Measurements from ENCODE around the gene FBXW8.

The FBXW8 gene

DNA sequence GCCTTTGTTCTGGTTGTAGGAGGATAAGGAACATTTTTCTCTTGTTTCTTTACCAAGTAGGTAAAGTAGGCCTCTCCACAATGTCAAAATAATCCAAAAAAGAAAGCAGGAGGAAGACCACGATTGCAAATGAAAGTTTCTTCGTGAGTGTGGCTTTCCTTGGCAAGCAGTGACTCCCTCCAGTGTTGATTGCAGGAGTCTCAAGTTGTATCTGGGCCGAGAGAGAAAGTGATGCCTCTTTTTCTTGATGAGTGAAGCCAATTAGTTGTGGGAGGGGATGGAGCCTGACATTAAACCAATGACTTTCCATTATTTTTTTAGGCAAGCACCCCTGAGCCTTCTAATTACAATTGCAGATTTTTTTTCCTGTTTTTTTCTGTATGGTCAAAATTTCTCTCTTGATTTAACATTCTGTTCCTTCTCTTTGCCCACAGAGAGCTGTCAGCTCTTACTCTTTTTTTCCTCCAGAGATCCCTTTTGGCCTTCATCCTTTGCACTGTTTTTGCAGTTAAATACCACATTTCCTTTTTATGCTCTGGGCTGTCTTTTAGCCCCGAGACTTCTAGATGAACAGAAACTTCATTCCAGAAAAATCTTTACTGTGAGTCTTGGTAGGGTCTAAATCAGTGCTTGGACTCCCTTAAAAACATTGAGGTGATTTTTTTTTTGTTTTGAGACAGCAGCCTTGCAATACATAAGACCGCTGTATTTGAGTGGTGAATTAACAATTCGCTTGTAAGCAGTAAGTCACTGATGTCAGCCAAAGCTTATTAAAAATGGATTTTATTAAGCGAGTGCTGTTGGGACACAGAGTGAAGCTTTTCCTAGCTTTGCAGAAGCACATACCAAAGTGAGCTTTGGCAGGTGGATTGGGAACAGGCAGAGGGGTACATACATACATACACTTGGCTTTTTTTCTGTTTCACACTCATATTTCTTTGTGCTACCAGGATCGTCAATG is 15.8 kb downstream of the FBXW8 start:
- no peak for DNase-seq

DNA sequence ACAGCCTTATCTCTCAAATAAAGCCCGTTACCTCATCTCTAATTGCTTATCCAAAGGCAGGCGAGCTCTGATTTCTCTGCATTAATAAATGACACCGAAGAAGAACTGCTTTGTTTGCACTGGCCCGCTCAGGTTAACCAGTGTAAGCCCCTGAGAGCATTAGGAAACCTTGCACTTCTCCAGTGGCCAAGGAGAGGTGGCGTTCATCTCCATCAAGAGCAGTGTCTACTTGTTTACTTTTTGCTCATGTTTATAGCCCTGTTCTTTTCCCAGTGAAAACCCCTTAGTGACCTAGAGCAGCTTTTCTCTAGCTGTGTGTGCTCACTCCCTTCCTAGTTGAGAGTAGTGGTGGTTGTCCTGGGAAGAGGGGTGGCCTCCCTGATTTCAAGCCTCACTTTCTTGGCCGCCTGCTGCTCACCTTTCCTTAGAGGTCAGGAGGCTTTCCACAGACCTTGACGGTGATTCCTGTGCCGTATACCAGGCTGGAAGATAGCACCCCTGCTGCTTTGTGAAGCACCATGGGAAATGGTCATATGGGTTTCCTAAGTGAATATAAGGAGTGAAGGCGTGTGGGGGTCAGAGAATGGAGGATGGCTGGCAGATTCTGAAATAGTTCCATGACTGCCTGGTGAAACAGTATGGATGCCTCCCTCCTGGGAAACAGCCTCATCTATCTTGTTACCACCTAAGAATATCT is 16.6 kb downstream of the FBXW8 start:
- DNase-seq: peak; percentile 65

DNA sequence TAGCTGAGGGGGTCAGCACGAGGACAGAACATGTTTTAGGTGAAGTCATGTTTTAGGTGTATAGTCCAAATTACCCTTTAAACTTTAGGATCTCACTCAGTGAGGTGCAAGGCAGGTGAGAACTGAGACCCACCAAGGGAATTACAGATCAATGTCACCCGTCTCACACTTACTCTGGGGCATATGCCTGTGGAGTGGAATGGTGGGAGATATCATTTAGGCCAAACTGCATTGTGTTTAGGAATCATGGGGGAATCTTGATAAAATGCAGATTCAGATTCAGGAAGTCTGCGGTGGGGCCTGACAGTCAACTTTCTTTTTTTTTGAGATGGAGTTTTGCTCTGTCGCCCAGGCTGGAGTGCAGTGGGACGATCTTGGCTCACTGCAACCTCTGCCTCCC is 17.8 kb downstream of the FBXW8 start:
- DNase-seq: no peak

DNA sequence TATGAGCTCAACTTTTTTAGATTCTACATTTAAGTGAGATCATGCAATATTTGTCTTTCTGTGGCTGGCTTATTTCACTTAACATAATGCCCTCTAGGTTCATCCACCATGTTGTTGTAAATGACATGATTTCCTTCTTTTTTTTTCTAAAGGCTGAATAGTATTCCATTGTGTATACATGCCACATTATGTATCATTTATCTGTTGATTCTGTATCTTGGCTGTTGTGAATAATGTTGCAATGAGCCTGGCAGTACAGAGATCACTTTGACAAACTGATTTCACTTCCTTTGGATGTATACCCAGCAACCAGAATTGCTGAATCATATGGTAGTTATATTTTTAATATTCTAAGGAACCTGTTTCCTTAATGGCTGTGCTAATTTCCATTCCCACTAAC is 19.1 kb downstream of the FBXW8 start:
- no peak for DNase-seq

DNA sequence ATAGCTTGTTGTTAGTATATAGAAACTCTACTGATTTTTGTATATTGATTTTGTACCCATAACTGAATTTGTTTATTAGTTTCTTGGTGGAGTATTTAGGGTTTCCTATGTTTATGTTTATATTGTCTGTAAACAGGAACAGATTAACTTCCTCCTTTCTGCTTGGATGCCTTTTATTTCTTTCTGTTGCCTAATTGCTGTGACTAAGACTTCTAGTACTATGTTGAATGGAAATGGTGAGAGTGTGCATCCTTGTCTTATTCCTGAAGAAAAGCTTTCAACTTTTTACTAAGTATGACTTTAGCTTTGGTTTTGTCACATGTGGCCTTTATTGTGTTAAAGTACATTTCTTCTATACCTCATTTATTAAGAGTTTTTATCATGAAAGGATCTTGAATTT is 20.9 kb downstream of the FBXW8 start:
- no peak for DNase-seq

DNA sequence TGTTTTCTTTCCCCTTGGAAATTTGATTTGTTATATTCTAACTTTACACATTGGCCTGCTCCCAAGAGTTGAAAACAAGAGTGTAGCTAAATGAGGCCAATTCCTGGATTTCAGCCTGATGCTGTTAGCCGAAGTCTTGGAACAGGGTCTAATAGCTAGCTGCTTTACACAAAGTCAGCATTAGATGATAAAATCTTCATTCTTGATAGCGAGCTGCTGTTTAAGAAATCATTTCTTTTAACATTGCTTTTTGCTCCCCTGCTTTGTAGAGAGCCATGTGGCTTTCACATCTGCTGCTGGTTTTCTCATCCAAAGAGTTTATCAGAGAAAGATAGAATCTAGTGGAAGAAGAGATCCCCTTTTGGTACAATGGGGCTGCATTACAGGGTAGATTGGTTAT is 22.3 kb downstream of the FBXW8 start:
- no peak for DNase-seq

DNA sequence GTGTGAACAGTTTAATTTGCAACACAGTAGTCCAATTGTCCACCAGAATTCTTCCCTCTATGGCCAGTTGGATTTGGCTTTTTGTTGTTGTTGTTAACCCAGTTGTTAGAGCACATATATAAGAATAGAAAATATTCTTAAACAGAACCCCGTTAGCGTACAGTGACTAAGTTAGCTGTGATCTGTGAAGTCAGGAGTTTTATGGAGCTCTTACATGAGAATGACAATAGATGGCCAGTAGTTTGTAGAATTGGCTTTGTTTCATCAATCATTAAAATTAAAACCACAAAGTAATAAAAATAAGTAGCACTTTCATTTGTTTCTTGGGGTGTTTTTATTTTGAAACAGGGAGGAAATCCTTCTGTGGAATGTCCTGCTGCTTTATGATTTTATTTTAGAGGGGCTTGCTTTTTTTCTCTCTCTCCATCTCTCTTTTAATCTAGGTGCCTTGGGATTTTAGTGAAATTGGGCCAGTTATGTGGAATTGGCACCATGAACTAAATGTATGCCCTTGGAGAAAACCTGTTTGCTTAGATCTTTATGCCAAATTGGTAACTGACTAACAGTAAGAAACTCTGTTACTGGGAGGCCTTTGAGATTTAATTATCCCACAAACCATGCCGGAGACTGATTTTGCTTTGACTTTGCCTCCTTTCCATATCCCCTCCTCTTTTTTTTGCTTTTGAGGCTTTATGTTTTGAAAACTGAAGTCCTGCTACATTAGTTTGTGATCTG is 22.9 kb downstream of the FBXW8 start:
- no peak for DNase-seq

DNA sequence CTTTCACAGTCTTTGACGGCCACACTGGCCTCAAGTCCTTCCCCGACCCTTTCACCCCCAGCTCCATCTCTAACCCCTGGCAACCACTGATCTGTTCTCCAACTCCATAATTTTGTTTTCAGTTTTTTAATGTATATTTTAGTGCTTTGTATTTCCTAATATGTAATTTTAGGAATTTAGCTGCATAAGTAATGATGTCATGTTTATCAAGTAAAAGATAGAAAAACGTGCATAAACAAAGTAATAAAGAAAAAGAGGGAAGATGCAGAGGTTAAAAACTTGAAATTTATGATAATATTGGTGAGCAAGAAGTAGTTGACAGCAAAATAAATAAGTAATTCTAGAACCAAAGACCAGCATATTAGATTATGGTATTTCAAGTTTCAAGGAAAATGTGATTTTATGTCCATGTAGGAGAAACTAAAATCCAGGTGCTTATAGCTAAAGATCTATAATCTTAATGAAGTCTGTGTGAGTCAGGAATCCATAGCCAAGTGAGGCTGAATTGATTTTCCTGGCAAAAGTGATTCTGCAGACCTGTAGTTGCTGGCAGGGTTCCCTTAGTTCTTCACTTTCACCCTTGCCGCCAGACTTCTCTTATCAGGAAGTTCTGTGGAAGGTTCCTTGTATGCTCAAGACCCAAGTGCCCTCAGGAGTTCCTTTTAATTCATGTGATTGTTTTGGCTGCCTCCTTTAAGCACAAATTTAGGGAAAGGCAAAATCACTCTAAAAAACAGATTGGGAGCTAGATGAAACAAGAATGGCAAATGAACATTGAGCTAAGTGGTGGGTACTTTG is 24.4 kb downstream of the FBXW8 start:
- DNase-seq: no peak

DNA sequence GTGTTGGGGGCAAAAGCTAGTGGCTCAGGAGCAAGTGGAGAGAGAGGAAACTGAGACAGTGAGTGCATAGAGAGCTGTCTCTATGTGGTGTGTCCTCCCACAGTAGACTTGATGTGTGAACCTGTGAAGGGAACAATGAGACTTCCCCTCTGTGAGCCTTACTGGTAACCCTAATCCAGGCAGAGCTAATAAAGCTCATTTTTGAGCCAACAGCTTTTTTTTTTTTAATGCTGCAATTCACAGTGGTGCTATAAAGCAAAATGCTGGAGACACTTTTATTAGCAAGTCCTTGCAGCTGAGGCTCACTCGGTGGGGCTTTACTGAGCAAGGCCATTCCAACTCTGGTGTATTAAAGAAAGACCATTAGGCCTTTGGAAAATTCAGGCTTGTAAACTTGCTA is 26.9 kb downstream of the FBXW8 start:
- no peak for DNase-seq

DNA sequence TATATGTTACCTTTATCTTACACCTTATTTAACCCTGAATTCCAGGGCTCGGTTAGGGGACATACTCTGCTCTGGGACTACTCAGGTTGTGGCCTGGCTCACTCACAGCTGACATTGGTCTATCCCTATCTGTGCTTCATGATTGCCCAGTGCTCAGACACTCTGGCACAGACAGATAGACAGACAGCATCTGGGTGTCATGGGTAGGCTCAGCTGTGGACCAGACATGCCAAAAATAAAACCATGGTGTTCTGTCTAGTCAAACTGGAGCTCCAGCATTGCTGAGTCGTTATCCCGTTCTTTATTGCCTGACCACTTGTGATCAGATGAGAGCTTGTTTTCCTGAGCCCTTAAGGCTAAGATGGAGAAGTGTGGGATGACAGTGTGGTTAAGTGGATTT is 29.0 kb downstream of the FBXW8 start:
- DNase-seq: peak; percentile 27

DNA sequence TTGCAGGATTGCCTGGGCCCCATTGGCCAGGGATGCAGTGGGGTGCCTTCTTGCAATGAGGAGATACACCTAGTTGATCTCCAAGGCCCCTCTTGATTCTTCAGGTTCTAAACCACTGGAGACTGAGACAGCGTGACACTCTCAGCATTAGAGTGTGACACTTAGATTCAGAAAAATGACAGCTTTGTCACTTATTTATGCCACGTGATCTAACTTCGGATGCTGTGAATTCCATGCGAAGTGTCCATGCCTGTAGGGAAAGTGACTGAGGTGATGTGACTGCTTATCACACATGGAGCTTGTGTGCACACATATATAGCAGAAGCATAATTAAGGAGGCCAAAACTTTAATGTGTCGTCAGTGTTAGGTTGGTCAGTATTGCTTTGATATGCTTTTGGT is 30.4 kb downstream of the FBXW8 start:
- no peak for DNase-seq

DNA sequence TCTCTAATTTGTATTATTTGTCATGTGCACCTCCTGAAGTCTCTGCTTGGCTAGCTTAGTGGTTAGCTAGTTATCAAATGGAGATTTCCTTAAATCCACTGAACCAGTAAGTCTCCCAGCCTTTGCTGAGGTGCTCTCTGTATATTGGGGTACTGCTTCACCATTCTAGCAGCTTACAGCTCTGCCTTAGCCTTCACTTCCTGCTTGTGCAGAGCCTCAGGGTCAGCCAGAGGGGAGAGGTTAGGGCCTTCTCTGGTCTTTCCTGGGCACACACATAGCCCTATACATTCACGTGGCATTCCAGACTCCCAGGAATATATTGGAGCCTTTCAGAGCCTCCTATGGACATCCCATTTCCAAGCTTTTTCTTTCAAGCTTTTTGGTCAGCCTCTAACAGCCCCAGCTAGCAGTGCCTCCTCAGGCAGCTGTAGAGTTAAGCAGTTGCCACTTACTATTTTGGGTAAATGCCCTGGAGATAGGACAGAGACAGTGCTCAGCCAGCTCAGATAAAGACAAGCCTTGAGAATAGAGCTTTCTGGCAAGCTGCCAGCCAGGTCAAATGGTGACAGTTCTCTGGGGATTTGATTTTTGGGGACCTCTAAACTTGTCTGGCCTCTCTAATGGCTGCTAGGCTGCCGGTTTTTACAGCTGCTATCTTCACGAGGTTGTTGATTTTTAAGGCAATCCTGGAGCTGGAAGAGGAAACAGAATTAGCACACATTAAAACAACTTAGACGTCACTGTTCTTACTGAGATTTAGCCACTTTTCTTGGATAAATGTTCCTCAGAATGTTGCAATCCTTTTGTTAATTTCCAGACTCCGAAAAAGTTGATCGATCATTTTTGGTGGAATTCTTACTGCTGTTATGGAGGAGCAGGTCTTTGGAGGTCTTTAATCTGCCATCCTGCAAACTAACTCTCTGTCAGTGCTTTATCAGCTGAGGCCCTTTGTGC is 32.9 kb downstream of the FBXW8 start:
- DNase-seq: no peak

DNA sequence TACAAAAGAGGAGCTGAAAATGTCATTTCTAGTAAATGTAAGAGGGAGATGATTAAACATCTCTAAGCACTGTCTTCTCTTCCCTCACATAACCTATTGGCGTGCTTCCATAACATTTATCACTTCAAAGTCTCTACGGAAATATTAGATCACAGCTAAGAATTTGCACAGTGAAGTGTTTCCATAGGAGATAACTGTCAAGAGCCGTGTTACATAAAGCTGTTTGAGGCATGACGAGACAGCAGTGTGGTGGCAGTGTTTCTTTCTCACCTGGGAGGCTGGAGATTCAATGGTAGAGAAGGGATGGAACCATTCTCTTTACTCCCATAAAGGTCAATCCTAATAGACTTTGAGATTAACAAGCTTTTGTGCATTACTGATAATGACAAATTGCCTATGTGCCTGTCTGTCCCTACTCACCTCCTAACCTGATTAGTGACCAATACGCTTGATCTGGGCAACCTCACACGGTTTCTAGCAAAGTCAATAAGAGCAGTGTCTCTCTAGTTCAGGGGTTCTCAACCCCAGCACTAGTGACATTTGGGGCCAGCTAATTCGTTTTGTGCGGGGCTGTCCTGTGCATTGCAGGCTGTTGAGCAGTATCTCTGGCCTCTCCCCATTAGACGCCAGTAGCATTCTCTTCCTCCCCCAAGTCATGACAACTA is 35.3 kb downstream of the FBXW8 start:
- no peak for DNase-seq

DNA sequence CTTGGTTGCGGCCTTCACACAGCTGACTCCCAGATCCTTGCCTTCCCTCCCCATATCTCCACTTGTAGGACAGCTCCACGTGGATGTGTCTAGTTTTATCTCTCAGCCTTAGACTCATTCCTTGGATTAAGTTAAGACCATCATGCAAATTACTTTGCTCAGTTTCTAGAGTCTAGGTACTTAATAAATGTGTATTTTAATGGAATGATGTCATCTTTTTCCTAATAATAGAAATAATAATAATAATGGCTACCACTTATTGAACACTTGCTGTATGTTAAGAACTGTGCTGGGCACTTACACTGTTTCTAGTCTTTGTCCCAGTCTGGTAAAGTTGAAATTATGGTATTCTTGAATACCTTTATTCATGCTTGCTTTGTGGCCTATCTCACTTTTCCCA is 37.5 kb downstream of the FBXW8 start:
- DNase-seq: no peak

DNA sequence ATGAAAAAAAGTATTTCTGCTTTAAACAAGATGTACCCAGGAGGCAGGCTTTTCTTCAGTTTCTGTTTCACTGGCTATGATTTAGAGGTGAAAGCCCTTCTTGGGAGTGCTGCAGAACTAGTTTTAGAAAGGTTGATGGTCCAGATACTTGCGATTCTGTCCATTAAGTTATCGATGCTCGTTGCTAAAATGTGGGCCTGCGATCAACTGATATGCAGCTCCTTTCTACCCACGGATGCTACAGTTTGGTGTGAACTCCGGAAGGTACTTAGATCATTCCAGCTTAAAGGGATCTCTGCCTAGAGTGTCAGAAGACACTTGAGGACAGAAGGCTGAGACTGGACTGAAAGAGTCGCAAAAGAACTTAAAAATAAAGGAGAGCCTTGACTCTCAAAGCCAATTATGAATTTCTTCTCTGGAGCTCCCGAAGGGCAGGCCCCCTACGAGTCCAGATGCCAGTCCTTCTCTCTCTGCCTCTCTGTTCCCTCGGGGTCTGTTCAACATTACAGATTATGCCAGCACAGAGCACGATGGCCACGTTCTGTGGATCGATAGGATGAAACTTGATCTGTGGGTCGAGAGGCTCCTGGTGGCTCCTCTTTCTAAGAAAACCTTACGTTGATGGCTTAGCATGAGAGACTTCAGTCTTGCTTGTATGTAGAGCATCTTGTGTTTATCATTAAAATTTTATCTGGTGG is 40.0 kb downstream of the FBXW8 start:
- DNase-seq: no peak

DNA sequence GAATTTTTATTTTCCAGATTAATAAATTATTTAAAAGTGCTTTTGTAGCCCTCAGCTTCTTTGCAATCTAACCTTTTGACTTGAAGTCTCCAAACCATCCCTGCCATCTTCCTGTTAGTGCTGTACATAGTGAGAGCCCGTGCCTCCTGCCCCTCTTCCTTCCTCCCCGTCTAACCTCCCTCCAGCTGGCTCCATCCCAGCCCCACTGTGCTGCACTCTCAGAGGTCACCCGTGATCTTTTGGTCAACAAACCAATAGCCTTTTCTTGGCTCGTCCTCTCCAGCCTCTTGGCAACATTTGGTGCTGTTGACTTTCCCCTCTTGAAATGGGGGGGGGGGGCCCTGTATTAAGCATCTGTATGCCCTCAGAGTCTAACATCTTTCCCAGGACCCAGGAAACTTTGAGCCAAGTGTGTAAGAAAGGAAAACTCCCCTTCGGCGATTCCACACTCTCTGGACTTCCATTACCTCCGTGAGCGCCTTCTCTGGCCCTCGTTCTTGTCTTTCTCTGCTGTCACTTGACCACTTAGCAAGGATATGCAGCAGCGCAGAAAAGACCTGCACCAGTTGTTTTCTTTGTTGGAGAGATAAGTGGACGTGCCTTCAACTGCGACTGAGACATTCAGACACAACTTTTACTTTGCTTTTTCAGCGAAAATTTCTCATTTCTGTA is 44.1 kb downstream of the FBXW8 start:
- no peak for DNase-seq

DNA sequence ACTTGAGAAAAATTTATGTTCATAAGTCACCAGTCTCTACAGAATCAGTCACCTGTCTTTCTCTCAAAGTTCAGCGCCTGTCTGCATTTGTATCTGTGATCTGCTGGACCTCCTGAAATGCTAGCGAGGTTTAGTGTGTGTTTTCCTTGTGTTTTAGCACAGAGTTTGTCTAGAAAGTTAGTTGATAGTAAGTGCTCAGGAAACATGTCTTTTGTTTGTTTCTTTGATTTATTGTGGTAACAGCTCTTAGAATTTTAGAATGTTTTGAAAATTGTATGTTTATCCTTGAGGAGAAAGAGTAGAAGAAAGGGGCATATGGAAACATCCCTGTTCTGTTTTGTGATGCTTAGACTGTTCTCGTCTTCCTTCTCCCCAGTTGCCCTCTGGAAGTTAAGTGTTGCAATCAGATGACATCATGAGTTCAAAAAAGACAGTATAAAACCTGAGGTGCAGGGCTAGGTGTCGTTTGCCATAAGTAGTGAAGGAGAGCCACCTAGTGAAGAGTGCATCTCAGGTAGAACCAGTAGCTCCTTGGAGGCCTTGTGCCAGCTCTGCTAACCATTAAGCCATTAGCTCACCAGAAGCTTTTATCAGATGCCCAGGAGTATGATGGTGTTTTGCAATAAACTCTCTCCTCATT is 44.8 kb downstream of the FBXW8 start:
- DNase-seq: peak; percentile 31

DNA sequence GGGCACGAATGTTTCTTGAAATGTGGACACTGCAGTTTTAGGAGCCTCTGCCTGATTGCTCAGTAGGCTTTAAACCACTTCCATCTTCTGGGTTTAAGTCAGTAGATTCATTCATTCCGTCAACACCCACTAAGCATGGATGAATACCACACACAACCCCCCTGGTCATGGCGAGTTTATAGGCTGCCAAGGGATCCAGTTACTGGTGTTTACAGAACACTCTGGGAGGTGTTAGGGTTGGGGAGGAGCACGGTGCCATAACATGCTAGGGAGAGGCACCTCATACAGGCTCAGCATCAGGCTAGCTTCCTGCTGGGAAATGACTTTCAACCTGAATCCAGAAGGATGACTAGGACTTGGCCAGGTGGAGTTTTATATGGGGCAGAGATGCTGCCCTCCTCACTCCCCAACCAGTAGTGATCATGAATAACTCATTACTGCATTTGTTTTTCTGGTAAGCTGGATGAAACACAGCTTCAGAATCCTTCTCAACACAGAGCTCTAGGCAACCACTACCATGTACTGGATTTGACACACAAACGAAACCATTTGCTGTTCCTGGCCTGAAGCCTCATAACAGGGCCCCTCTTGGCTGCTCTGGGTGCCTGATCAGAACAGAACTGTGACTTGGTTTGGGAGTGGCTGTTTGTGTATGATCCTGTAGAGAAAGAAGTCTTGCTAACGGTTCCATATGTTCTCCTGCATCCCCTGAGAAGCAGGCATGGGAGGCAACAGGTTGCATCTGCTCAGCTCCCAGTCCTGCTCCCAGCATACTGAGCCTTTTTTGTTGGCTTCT is 47.9 kb downstream of the FBXW8 start:
- DNase-seq: peak; percentile 53

DNA sequence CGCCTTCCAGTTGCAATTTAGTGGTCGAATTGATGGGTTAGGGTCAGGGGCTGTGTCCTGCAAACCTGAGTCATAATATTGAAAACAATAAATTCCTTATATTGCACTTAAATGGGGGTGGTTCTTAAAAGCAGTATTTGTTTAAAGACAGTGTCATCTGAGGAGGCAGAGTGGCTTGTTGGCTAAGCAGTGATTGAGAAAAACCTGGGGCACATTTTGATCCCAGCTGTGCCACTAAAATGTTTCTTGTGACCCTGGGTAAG is 48.4 kb downstream of the FBXW8 start:
- DNase-seq: no peak

All from NCI-H2029 treated with DMSO at 0.1 percent for 48 hours (cell line).